HG02759 (cell line): ENCODE measurements around the gene NAPSA.
"Not testable (repeated sequence)": the region's sequence is repeated elsewhere in the genome, so short reads cannot be mapped to it uniquely, and the experiment has no call there.

Experiments
- ATAC-seq: cut with Tn5 transposase; IDR thresholded peaks from one replicate; pipeline ENCODE4 v1.9.1; 2021; ENCODE audit warnings: mild to moderate bottlenecking, moderate library complexity; ENCODE audit not compliant: unreplicated experiment

The NAPSA gene

GRCh38 chr19:50365434-50366306, at the start of gene NAPSA:
NAPSA (minus strand) TSS chr19:50365639; CDS start chr19:50365621, 18 bp downstream.
- ATAC-seq: no peak

- ATAC-seq: no peak
Measured at GRCh38 chr19:50413531-50413930, 48.1 kb upstream of the NAPSA start.

DNA sequence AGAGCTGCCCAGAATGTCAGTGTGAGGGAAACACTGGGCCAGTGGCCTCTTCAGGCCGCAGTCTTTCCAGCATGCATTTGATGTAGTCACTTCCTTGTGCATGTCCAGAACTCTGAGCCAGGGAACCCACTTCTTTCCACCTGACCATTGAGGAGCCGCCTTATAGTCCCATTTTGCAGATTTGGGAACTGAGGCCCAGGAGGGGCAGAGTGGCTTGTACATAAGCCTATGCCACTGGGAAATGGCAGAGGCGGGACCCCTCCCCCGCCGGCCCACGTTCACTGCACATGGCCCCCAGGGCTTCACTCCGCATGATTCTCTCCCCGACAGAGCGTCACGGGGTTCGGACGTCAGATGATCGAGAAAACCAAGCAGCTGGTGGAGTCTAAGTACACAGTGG, 47.7 kb upstream of the NAPSA start:
- no peak for ATAC-seq

DNA sequence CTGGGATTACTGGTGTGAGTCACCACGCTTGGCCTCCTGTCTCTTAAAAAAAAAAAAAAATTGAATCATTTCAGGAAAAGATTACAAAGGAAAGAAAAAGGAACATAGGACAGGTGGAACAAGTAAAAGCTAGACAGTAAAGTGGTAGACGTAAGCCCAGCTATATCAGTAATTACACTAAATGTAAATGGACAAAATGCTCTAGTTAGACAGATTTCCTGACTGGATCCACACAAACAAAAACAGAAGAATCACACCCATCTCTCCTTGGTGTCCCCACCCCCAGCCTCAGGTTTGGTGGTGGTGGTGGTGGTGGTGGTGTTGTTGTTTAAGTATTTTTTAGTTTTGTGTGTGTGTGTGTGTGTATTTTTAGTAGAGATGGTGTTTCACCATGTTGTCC, 47.0 kb upstream of the NAPSA start:
- ATAC-seq: no peak

- no peak for ATAC-seq
Measured at GRCh38 chr19:50410109-50410508, 44.7 kb upstream of the NAPSA start.

GRCh38 chr19:50409347-50409746, 43.9 kb upstream of the NAPSA start:
- ATAC-seq: no peak

DNA sequence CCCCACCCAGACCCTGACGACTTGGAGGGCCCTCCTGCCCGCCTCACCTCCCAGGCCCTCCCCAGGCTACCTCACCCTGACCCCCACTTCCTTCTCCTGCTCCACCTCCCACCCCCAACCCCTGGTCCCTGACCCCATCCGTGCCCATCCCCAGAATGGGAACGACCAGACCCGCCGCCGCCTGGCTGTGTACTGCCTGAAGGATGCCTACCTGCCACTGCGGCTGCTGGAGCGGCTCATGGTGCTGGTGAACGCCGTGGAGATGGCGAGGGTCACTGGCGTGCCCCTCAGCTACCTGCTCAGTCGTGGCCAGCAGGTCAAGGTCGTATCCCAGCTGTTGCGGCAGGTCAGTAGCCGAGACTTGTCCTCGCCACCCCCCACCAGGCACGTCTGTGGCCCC, 41.4 kb upstream of the NAPSA start:
- no peak for ATAC-seq

DNA sequence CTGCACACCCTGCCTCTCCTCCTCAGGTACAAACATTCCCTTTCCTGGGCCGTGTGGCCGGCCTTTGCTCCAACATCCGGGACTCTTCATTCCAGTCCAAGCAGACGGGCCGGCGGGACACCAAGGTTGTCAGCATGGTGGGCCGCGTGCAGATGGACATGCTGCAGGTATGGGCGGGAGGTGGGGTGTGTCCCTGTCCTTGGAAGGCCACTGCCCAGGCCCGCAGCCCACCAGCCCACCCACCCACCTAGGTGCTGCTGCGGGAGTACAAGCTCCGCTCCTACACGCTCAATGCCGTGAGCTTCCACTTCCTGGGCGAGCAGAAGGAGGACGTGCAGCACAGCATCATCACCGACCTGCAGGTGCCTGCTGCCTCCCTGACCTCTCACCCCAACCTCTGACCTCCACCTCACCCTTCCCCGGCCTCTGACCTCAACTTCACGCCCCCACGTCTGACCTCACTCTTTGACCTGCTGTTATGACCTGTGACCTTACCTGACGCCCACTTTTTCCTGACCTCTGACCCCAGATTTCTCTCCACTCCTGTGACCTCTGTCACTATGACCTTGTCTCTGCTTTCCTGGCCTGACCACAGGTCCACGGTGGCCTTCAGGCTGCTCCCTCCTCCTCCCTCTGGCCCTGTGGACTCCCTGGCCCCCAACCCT, 40.8 kb upstream of the NAPSA start:
- ATAC-seq: no peak

- no peak for ATAC-seq
Measured at GRCh38 chr19:50402544-50403301, 37.3 kb upstream of the NAPSA start.

- no peak for ATAC-seq
Measured at GRCh38 chr19:50401605-50402450, 36.4 kb upstream of the NAPSA start.

DNA sequence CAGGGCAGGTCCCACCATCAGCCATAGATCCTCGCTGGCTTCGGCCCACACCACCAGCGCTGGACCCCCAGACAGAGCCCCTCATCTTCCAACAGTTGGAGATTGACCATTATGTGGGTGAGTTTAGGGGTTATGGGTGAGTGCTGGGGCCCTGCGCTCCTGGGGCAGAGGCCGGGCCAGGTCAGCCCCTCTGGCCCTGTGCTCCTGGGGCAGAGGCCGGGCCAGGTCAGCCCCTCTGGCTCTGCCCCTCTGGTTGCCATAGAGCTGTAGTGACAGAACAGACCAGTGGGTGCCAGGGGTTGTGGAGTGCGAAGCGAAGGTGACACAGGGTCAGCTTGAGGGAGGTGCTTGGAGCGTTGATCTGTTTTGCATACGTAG, 33.9 kb upstream of the NAPSA start:
- ATAC-seq: no peak

GRCh38 chr19:50398675-50399367, 33.4 kb upstream of the NAPSA start:
- ATAC-seq: no peak

- ATAC-seq: no peak
Measured at GRCh38 chr19:50394017-50394416, 28.6 kb upstream of the NAPSA start.

DNA sequence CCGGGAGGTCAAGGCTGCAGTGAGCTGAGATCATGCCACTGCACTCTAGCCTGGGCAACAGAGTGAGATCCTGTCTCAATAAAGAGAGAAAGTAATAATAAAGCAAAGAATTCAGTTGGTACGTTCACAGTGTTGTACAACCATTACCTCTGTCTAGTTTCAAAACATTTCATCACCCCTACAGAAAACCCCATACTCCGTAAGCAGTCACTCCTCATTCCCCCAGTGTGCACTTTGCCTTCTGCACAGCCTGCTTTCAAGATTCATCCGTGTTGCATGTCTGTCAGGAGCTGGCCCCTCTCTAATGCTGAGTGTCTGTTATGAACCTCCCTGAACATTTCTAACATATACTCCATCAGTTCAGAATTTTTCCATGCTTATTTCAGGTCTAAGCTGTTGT, 28.1 kb upstream of the NAPSA start:
- no peak for ATAC-seq

DNA sequence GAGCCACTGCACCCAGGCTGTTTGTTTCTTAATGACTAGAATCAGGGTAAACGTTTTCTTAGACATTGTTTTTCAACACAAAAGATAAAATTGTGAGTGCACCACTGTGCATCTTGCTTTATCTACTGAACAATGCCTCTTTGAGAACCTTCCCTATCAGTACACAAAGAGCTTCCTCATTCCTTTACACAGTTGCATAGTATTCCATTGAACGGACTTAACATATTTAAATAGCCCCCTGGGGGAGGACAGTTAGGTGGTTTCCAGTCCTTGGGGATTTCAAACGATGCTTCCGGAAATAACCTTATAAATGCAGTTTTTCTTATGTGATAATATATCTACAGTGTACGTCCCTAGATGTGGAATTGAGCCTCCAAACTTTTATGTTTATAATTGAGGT, 27.3 kb upstream of the NAPSA start:
- ATAC-seq: no peak

DNA sequence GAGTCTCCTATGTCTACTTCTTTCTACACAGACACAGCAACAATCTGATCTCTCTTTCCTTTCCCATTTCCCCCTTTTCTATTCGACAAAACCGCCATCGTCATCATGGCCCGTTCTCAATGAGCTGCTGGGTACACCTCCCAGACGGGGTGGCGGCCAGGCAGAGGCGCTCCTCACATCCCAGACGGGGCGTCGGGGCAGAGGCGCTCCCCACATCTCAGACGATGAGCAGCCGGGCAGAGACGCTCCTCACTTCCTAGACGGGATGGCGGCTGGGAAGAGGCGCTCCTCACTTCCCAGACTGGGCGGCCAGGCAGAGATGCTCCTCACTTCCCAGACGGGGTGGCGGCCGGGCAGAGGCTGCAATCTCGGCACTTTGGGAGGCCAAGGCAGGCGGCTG, 25.5 kb upstream of the NAPSA start:
- ATAC-seq: not testable (repeated sequence)

GRCh38 chr19:50390295-50390694, 24.9 kb upstream of the NAPSA start:
- not testable (repeated sequence) for ATAC-seq

DNA sequence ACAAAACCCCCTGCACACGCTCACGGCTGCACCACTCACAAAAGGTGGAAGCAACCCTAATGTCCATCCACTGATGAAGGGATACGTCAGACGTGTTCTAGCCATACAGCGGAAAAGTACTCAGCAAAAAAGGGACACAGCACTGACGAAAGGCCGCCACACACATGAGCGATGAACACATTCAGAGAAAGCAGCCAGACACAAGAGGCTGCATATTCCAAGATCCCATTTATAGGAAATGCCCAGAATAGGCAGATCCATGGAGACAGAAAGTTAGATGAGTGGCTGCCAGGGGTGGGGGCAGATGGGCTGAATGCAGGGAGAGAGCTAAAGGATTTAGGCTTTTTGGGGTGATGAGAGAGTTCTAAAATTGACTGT, 22.4 kb upstream of the NAPSA start:
- ATAC-seq: no peak

DNA sequence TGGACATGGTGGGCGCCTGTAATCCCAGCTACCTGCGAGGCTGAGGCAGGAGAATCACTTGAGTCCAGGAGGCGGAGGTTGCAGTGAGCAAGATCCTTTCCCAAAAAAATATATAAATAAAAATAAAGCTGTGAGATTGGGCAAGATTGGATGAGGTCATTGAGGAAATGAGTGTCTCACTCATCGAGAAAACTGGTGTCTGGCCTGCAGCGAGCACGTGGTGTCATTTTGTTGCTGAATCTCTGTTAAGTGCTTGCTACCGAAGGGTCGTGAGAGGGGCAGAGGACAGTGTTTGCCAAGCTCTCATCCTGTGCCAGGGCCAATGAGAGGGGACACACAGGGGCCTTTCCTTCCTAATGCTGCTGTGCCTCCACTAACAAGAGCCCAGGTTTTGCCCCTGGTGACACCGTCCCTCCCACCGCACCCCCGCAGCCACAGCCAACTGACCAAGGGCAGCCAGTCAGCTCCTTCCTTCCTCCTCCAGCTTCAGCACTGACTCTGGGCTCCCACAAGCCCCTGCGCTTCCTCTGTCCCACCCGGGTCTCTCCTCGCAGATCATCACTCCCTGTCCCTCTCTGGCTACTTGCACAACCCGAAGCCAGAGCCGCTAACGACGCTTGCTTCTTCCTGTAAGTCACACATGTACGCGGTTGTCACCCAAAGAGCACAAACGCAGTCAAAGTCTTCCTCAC, 21.9 kb upstream of the NAPSA start:
- ATAC-seq: no peak
